Hepatocyte (in vitro differentiated cells): ENCODE data around the gene HEATR3. TPM values are rescaled to one million over a fixed set of nuclear protein-coding genes. Genes with fewer than 3 reads are reported as not detected.

ENCODE experiments used
- DNase-seq: peaks from one replicate; pipeline ENCODE4 v3.0.0-alpha.2; 2016; ENCODE audit warnings: low spot score
- H2AFZ ChIP-seq: fragments of 200-600 bp; sonication (generic); 2 replicates; pipeline ENCODE4 v1.6.0; 2016; ENCODE audit warnings: antibody characterized with exemption, mild to moderate bottlenecking
- H3K27ac ChIP-seq: fragments of 200-600 bp; sonication (generic); 2 replicates; pipeline ENCODE4 v1.5.1; 2016; ENCODE audit warnings: mild to moderate bottlenecking
- H3K27me3 ChIP-seq: fragments of 200-600 bp; sonication (generic); 2 replicates; pipeline ENCODE4 v1.6.1; 2016
- H3K36me3 ChIP-seq: fragments of 200-600 bp; sonication (generic); replicated peaks from 2 replicates; pipeline ENCODE4 v1.5.1; 2016; ENCODE audit warnings: low read depth; ENCODE audit not compliant: insufficient read depth
- H3K4me1 ChIP-seq: fragments of 200-600 bp; sonication (generic); 2 replicates; pipeline ENCODE4 v1.5.1; 2016; ENCODE audit warnings: mild to moderate bottlenecking, moderate library complexity; ENCODE audit not compliant: insufficient read depth
- H3K4me2 ChIP-seq: fragments of 200-600 bp; sonication (generic); 2 replicates; pipeline ENCODE4 v1.6.0; 2016
- H3K4me3 ChIP-seq: fragments of 200-600 bp; sonication (generic); 2 replicates; pipeline ENCODE4 v1.5.1; 2016; ENCODE audit warnings: mild to moderate bottlenecking
- H3K79me2 ChIP-seq: fragments of 200-600 bp; sonication (generic); 2 replicates; pipeline ENCODE4 v1.6.0; 2017; ENCODE audit warnings: mild to moderate bottlenecking
- H3K9me2 ChIP-seq: fragments of 200-600 bp; sonication (generic); replicated peaks from 2 replicates; pipeline ENCODE4 v1.6.0; 2017; ENCODE audit warnings: mild to moderate bottlenecking; ENCODE audit not compliant: insufficient read depth
- H3K9me3 ChIP-seq: fragments of 200-600 bp; sonication (generic); 2 replicates; pipeline ENCODE4 v1.5.1; 2016; ENCODE audit warnings: low read depth, mild to moderate bottlenecking
- H4K20me1 ChIP-seq: fragments of 200-600 bp; sonication (generic); 2 replicates; pipeline ENCODE4 v1.6.0; 2016; ENCODE audit warnings: mild to moderate bottlenecking; ENCODE audit not compliant: insufficient read depth, poor library complexity, severe bottlenecking
- CTCF ChIP-seq: fragments of 200-600 bp; sonication (generic); IDR thresholded peaks from 2 replicates; pipeline ENCODE4 v1.5.1; 2016; ENCODE audit warnings: antibody characterized with exemption, mild to moderate bottlenecking; ENCODE audit not compliant: poor library complexity
- EZH2 ChIP-seq: fragments of 200-600 bp; sonication (generic); IDR thresholded peaks from 2 replicates; pipeline ENCODE4 v1.6.1; 2016; ENCODE audit warnings: antibody characterized with exemption, mild to moderate bottlenecking, borderline replicate concordance
- EZH2phosphoT487 ChIP-seq: fragments of 200-600 bp; sonication (generic); IDR thresholded peaks from one replicate; pipeline ENCODE4 v1.6.1; 2018; ENCODE audit warnings: antibody characterized with exemption, mild to moderate bottlenecking, low read depth, moderate library complexity; ENCODE audit not compliant: unreplicated experiment, severe bottlenecking
- WGBS: methylation state at CpG from one replicate; pipeline ENCODE4 v1.1.6; 2016; ENCODE audit warnings: low lambda C conversion rate; ENCODE audit errors: missing lambda C conversion rate; 5-methylcytosine and 5-hydroxymethylcytosine counted together
- polyA plus RNA-seq: library from polyadenylated mRNA; unstranded; fragments of >200 nt; fragmentation: Nextera tagmentation; extraction: Ambion mirVana; gene quantifications from 2 replicates; pipeline ENCODE4 v1.2.1, GENCODE V29; 2016
- total RNA-seq: library from RNA; depleted of rRNA; stranded (reverse); fragments of >200 nt; gene quantifications from 2 replicates; pipeline ENCODE4 v1.2.3, GENCODE V29; 2014

Gene HEATR3
- total and polyA plus RNA-seq, 2 experiments from 2014 or later: 3.8 to 16.8 TPM

GRCh38 chr16:50065241-50065623 lies 538 bp upstream of the HEATR3 start:
- Histone ChIP-seq H3K9me2 (no peaks in the 10 kb centered on the region), H3K4me3 (no peak overlapping the region), H3K36me3 (no peaks in the 10 kb centered on the region), H3K27me3 (no peaks in the 10 kb centered on the region), H4K20me1 (peaks cover 3% of the 10 kb centered on the region), H2AFZ (peak overlapping the region; percentile 12), H3K27ac (peak overlapping the region; percentile 49), H3K4me2 (peak overlapping the region; percentile 95), H3K4me1 (peaks cover 18% of the 10 kb centered on the region), H3K79me2 (peaks cover 31% of the 10 kb centered on the region), H3K9me3 (no peaks in the 10 kb centered on the region)
- DNase-seq: no peak
- TF ChIP-seq EZH2phosphoT487: no peak
- TF ChIP-seq CTCF: no peak
- no peak for TF ChIP-seq EZH2
- WGBS: 83% methylated on average over 8 of the region's 8 CpGs

- 27% methylated on average over 31 of the region's 34 CpGs for WGBS
- Histone ChIP-seq H3K9me3 (no peaks in the 10 kb centered on the region), H3K27me3 (no peaks in the 10 kb centered on the region), H4K20me1 (peaks cover 3% of the 10 kb centered on the region), H3K79me2 (peaks cover 31% of the 10 kb centered on the region), H3K27ac (peak overlapping the region; percentile 95), H3K4me1 (peaks cover 18% of the 10 kb centered on the region), H2AFZ (peak overlapping the region; percentile 100), H3K36me3 (no peaks in the 10 kb centered on the region), H3K4me2 (peak overlapping the region; percentile 95), H3K4me3 (peak overlapping the region; percentile 90), H3K9me2 (no peaks in the 10 kb centered on the region)
- DNase-seq: no peak
- no peak for TF ChIP-seq EZH2
- no peak for TF ChIP-seq EZH2phosphoT487
- no peak for TF ChIP-seq CTCF
Measured at GRCh38 chr16:50066482-50067289, 916 bp downstream of the HEATR3 start.

- Histone ChIP-seq H3K36me3 (no peaks in the 10 kb centered on the region), H3K4me1 (peaks cover 18% of the 10 kb centered on the region), H2AFZ (no peak overlapping the region), H3K4me3 (no peak overlapping the region), H3K9me3 (no peaks in the 10 kb centered on the region), H3K79me2 (peaks cover 31% of the 10 kb centered on the region), H3K9me2 (no peaks in the 10 kb centered on the region), H3K4me2 (peak overlapping the region; percentile 95), H3K27ac (no peak overlapping the region), H3K27me3 (no peaks in the 10 kb centered on the region), H4K20me1 (peaks cover 3% of the 10 kb centered on the region)
- DNase-seq: peak; percentile 53
- TF ChIP-seq EZH2 (no peak), CTCF (peak; percentile 52)
- 50% methylated on average over 3 of the region's 3 CpGs for WGBS
Measured at GRCh38 chr16:50067290-50067853, 1.6 kb downstream of the HEATR3 start.
